A673 (cell line): Measurements from ENCODE around the gene LVRN.

ENCODE experiments used
- EZH2 ChIP-seq: fragments of 200-600 bp; sonication (generic); IDR thresholded peaks from 2 replicates; pipeline ENCODE4 v1.6.1; 2017; ENCODE audit warnings: borderline replicate concordance, low read depth, mild to moderate bottlenecking, mixed read lengths, antibody characterized with exemption, low read length; ENCODE audit not compliant: poor library complexity, severe bottlenecking
- TF ChIP-seq, protein P1 (sequence below): fragments of 300-800, 200-600 bp; sonication (generic); conservative IDR thresholded peaks from 2 replicates; pipeline ENCODE4 v1.5.1; 2017; ENCODE audit warnings: low read depth, mild to moderate bottlenecking, antibody characterized with exemption, low read length, moderate library complexity, mixed read lengths

DNA sequence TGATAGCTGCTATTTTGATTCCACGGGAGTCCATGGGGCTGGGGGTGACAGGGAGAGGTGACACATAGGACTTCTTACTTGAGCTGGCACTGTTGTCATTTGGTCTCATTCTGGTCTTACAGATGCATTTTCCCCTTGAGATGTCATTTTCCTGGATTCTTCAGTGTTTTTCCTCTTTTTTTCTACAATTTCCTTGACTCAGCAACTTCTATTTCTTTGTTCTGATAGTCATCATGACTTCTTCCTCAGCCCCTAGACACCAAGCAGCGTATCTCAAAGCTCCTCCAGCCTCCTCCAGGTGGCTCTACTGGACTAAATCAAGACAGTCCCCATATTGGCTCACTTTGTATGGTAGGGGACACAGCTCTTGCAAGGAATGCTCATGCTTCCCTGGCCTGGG is 16.5 kb downstream of the LVRN start:
- TF ChIP-seq, protein P1, sequence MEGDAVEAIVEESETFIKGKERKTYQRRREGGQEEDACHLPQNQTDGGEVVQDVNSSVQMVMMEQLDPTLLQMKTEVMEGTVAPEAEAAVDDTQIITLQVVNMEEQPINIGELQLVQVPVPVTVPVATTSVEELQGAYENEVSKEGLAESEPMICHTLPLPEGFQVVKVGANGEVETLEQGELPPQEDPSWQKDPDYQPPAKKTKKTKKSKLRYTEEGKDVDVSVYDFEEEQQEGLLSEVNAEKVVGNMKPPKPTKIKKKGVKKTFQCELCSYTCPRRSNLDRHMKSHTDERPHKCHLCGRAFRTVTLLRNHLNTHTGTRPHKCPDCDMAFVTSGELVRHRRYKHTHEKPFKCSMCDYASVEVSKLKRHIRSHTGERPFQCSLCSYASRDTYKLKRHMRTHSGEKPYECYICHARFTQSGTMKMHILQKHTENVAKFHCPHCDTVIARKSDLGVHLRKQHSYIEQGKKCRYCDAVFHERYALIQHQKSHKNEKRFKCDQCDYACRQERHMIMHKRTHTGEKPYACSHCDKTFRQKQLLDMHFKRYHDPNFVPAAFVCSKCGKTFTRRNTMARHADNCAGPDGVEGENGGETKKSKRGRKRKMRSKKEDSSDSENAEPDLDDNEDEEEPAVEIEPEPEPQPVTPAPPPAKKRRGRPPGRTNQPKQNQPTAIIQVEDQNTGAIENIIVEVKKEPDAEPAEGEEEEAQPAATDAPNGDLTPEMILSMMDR, result no peak
- TF ChIP-seq EZH2, result no peak
